ENCODE results near the gene CD244.
"Not testable (repeated sequence)": the region's sequence is repeated elsewhere in the genome, so short reads cannot be mapped to it uniquely, and the experiment has no call there.

DNA sequence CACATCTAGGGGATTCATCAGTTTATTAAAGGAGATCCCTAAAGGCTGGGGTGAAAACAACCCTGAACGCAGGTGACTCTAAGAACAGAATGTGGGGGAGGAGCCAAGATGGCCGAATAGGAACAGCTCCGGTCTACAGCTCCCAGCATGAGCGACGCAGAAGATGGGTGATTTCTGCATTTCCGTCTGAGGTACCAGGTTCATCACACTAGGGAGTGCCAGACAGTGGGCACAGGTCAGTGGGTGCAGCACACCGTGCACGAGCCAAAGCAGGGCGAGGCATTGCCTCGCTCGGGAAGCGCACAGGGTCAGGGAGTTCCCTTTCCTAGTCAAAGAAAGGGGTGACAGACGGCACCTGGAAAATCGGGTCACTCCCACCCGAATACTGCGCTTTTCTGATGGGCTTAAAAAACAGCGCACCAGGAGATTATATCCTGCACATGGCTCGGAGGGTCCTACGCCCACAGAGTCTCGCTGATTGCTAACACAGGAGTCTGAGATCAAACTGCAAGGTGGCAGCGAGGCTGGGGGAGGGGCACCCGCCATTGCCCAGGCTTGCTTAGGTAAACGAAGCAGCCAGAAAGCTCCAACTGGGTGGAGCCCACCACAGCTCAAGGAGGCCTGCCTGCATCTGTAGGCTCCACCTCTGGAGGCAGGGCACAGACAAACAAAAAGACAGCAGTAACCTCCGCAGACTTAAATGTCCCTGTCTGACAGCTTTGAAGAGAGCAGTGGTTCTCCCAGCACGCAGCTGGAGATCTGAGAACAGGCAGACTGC is 79.5 kb downstream of the CD244 start:
- TF ChIP-seq, protein P1, sequence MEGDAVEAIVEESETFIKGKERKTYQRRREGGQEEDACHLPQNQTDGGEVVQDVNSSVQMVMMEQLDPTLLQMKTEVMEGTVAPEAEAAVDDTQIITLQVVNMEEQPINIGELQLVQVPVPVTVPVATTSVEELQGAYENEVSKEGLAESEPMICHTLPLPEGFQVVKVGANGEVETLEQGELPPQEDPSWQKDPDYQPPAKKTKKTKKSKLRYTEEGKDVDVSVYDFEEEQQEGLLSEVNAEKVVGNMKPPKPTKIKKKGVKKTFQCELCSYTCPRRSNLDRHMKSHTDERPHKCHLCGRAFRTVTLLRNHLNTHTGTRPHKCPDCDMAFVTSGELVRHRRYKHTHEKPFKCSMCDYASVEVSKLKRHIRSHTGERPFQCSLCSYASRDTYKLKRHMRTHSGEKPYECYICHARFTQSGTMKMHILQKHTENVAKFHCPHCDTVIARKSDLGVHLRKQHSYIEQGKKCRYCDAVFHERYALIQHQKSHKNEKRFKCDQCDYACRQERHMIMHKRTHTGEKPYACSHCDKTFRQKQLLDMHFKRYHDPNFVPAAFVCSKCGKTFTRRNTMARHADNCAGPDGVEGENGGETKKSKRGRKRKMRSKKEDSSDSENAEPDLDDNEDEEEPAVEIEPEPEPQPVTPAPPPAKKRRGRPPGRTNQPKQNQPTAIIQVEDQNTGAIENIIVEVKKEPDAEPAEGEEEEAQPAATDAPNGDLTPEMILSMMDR (IDR thresholded peaks at IDR 0.05 in 8 of 11, conservative IDR thresholded peaks at IDR 0.05 in 3 of 11), result not testable (repeated sequence)
- TF ChIP-seq POLR2A (IDR thresholded peaks at IDR 0.05), result not testable (repeated sequence)
